VCaP (cell line): ENCODE data around the gene MST1R.

Experiments used
- H3K27ac ChIP-seq: fragments of 450-650 bp; 2 replicates; pipeline ENCODE4 v1.5.1; 2017
- CTCF ChIP-seq: fragments of 450-650 bp; conservative IDR thresholded peaks from 2 replicates; pipeline ENCODE4 v1.5.1; 2017; ENCODE audit warnings: mild to moderate bottlenecking, moderate library complexity

Gene MST1R

GRCh38 chr3:49930922-49931321 lies 27.2 kb upstream of the MST1R start:
- H3K27ac ChIP-seq = peak overlapping the region; percentile 89

GRCh38 chr3:49930168-49930690 lies 26.6 kb upstream of the MST1R start:
- TF ChIP-seq CTCF = no peak
- H3K27ac ChIP-seq = peak overlapping the region; percentile 89

More at GRCh38 chr3:49930922-49931321, 27.2 kb upstream of the MST1R start:
- peak; percentile 30; the same call in 1 of the 2 replicates for TF ChIP-seq CTCF

GRCh38 chr3:49929291-49930167 lies 25.9 kb upstream of the MST1R start, which contains the start of gene MON1A:
TSS of gene MON1A (minus strand) at chr3:49929811. CDS start at chr3:49913346, 16,465 bp downstream.
- H3K27ac ChIP-seq = peak within 1 kb of the TSS; percentile 89
- TF ChIP-seq CTCF = peak; percentile 68

DNA sequence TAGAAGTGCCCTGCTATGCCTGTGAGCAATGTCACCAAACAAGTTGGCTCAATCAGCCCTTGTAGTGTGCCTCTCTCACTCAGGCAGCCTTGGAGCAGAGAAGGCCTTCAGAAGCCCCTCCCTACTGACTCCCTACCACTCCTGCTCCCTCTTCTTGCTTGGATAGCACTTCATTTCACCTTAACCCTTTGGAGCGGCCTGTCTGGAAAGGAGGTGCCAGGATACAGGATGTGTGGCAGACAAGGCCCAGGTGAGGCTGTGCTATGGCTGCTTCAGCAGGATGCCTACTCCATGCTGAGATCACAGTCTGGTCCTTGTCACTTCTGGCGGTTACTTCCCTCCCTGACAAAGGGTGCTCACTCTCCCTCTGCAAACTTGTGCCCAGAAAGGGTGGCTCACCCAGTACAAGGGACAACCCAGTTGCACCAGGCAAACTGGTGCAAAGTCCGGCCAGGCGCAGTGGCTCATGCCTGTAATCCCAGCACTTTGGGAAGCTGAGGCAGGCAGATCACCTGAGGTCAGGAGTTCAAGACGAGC lies 24.9 kb upstream of the MST1R start:
- H3K27ac ChIP-seq = peak overlapping the region; percentile 89
- no peak for TF ChIP-seq CTCF

DNA sequence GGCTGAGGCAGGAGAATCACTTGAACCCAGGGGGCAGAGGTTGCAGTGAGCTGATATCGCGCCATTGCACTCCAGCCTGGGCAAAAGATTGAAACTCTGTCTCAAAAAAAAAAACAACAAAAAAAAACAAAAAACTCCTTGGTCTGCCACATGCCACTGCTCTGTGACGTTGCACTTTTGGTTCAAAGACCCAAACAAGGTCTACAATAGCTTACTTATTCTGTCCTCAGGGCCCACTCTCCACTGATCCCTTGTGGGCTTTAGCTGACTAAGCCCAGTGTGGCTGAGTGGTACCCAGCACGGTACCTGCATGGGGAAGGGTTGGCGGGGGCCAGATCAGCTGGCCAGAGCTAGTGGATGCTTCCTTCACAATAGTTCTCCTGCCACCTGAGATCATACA lies 24.1 kb upstream of the MST1R start:
- peak overlapping the region; percentile 89 for H3K27ac ChIP-seq
- no peak for TF ChIP-seq CTCF

DNA sequence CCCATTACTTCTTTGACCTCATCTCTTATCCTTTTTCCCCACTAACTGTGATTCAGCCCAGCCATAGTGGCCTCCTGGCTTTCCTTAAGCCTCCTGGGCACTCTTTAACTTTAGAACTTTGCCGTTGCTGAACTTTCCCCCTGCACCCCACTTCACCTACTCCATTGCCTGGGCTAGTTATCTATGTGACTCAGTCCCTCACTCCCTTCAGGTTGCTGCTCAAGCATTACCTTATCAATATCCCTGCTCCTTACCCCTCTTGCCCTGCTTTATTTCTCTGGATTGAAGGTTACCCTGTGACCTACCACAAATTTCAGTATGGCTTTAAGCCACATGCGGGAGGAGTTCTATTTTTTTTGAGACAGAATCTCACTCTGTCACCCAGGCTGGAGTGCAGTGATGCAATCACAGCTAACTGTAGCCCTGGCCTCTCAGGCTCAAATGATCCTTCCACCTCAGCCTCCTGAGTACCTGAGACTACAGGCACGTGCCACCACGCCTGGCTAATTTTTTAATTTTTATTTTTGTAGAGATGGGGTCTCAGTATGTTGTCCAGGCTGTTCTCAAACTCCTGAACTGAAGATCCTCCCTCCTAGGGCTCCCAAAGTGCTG lies 22.6 kb upstream of the MST1R start:
- TF ChIP-seq CTCF = no peak
- no peak overlapping the region for H3K27ac ChIP-seq

DNA sequence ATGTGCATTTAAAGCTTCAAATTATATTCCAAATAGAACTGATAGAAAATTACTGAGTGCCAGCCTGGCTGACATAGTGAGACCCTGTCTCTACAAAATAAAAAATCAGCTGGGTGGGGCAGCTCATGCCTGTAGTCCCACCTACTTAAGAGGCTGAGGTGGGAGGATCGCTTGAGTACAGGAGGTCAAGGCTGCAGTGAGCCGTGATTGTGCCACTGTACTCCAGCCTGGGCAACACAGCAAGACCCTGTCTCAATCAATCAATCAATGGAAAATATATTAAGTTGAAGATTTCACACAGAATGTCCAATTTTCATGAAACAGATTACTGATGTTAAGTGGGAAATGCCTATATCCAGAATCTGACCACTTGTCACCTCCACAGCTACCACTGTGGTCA lies 21.8 kb upstream of the MST1R start:
- TF ChIP-seq CTCF = no peak
- H3K27ac ChIP-seq = no peak overlapping the region
